Activated gamma-delta T cell treated with anti-CD3 and anti-CD28 coated beads, Interleukin-2, amount 50 U/mL, for 16 hours (primary cell): ENCODE results near the gene CARNS1.
A peak's percentile ranks its signal among the peaks of the same experiment; 100 is the strongest.
"Not testable (repeated sequence)": the region's sequence is repeated elsewhere in the genome, so short reads cannot be mapped to it uniquely, and the experiment has no call there.

ENCODE experiments used
- DNase-seq: peaks from one replicate; pipeline ENCODE4 v3.0.0-alpha.2; 2020; ENCODE audit warnings: low read depth

The CARNS1 gene

DNA sequence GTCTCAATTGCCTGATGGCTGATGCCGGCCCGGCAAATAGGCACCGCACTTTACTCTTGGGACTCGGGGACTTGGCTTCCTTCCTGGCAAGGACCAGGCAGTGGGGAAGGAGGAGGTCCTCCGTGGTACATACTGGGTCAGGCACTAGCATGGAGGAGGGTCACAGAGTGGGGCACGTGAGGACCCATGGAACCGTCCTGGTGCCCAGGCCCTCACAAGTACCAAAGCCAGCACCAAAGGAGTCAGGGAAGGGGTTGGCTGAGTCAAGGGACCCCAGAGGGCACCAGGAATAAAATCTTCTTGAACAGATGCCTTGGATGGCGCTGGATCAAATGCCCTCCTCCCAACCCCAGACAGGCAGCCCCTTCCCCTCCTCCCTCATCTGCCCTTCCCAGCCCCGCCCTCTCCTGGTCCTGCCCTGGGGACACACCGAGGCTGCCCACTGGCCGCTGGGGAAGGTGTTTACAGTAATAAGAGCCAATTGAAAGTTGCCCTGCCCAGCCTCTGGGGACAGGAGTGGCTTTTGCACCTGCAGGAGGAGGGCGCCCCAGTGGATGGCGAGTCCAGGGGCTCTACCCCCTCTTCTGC, 5.6 kb upstream of the CARNS1 start:
- no peak for DNase-seq

- no peak for DNase-seq
Observed at GRCh38 chr11:67410369-67410831, 5.1 kb upstream of the CARNS1 start.

DNA sequence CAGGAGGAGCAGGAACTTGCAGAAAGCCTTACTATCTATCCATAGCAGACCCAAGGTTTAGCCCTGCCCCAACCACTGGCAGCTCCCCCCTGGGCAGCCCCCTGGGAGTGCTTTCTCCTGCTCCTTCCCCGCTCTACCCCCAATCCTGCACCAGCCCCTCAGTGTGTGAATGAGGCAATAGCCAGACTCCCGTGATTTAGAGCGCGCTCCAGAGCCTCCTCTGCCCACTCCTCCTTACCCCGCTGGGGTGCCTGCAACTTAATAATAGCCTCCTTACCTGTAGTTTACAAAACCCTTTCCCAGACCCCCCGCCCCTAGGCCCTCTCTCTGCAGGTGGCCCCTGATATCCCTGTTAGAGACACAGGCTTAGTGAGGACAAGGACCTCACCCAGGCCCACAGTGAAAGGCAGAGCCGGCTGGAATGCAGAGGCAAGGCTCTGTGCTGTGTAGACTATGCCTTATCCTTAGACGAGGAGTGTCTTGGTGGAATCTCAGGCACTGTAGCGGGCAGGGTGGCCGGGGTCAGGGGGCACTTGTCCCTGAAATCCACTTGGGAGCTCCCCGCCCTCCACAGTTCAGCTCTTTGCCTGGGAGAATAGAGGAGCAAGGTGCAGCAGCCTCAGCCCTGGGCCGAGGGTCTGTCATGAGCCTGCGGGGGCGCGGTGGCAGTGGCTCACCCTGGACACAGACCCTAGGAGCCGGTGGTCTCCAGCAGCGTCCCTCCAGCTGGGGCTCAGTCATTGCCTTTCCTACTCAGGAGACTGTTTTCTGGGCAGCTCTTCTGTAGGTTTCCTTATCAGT, 4.3 kb upstream of the CARNS1 start:
- no peak for DNase-seq

DNA sequence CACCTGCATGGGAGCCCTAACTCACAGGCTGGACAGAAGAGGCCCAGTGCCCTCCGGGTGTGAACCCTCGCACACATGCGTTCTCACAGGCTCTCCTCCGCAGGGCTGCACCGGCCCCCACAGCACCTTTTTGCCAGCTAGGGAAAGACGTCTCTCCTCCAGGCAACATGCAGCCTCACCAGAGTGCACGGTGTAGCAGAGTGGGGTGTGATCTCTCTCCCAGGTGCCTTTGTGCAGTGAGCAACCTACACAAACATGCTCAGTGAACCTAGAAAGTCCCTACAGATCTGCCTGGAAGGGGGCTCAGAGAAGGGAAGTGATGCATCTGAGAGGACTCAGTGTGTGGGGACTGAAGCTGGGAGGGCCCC, 3.7 kb upstream of the CARNS1 start:
- DNase-seq: no peak

GRCh38 chr11:67412495-67413179, 2.8 kb upstream of the CARNS1 start:
- DNase-seq: no peak

DNA sequence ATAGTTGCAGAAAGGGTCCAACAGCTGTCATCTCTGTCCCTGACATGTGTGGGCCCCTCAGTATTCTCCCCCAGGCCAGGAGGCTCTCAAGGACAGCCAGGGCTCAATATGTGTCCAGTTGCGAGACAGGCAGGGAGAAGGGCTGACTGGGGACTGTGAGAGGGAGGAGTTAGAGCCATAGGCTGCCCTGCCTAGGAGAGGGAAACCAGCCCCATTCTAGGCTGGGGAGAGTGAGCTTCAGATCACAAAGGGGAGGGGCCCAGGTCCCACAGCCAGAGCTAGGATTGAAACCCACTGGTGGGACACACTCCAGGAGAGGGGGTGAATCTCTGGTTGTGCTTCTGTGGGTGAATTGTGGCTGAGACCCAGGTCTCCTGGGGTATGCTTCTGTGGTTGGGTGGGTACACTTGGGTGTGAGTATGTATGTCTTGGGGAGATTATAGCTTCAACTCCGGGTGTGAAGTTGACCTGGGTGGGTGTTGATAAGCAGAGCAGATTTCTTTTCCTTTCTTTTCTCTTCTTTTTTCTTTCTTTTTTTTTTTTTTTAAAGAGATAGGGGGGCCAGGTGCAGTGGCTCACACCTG, 2.1 kb upstream of the CARNS1 start:
- DNase-seq: no peak

DNA sequence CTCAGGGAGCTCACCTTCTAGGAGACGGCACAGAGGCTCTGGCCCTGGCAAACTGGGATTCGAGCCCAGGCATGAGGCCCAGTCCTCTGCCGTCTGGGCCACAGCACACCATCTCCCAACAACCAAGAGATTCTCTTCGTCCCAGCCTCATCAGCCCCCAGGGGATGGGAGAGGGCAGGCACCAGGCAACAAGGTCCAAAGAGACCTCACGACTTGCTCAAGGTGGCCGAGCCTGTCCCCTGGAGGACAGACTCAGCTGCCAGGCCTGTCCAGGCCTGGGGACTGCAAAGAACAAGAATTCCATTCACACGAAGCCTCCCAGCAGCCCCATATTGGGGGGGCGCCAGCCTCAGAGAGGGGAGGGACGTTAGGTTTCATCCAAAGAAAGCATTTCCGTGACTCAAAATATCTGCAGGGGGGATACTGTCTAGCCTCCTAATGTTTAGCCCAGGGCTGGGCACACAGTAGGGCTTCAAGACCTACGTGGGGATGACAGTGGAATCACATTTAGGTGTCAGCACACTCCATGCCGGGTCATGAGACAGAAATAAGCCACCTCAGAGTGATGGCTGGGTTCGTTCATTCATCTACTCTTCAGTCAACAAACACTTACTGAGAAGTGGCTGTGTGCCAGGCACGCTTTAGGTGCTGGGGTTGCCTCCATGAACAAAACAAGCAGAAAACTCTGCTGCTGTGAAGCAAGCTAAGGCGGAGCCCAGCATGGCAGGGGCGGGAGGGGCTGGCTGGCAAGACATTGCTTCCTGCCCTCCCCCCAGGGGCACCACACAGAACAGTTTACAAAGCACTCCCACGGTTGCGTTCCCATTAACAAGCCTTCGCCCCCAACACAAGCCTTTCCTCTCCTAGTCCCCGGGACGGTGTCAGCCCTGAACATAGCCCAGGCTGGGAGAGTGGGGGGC, 1.2 kb downstream of the CARNS1 start:
- DNase-seq: peak; percentile 57

GRCh38 chr11:67417425-67417824, 1.9 kb downstream of the CARNS1 start:
- no peak for DNase-seq

DNA sequence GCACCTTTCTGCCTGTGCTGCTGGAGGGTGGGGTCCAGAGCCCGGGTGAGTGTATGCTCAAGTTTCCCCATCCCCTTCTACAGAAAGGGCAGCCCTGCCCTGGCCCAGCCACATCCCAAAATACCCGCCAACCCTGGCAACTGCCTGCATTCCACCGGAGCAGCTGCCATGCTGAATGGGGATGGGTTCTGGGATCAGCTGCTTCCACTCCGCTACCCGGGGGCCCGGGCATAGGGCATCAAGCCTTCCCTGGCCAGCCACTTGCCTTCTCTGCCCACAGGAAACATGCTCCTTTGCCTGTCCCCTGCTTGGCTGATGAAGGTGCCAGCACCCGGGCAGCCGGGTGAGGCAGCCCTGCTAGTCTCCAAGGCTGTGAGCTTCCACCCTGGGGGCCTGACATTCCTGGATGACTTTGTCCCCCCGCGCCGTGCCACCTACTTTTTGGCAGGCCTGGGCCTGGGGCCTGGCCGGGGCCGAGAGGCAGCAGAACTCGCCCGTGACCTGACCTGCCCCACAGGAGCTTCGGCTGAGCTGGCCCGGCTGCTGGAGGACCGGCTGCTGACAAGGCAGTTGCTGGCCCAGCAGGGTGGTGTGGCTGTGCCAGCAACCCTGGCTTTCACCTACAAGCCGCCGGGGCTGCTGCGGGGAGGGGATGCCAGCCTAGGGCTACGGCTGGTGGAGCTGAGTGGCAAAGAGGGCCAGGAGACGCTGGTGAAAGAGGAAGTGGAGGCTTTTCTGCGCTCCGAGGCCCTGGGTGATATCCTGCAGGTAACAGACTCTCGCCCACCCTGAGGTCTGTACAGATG, 3.2 kb downstream of the CARNS1 start:
- DNase-seq: no peak

GRCh38 chr11:67419325-67420049, 4.0 kb downstream of the CARNS1 start:
- no peak for DNase-seq

- DNase-seq: no peak
Observed at GRCh38 chr11:67420147-67420645, 4.7 kb downstream of the CARNS1 start.

- peak; percentile 99 for DNase-seq
Observed at GRCh38 chr11:67420646-67421429, 5.4 kb downstream of the CARNS1 start.

GRCh38 chr11:67421430-67422031, 6.1 kb downstream of the CARNS1 start:
- no peak for DNase-seq

- DNase-seq: no peak
Observed at GRCh38 chr11:67422891-67423290, 7.4 kb downstream of the CARNS1 start.

DNA sequence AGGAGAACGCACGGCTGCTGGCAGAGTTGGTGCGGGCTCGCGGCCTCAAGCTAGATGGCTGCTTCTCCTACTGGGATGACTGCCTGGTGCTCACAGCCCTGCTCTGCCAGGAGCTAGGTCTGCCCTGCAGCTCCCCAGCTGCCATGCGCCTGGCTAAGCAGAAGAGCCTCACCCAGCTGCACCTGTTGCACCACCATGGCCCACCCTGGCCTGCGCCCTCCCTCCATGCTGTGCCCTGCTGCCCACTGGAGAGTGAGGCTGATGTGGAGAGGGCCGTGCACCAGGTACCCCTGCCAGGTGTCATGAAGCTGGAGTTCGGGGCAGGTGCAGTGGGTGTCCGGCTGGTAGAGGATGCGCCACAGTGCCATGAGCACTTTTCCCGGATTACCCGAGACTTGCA, 8.0 kb downstream of the CARNS1 start:
- no peak for DNase-seq

GRCh38 chr11:67423891-67424613, 8.6 kb downstream of the CARNS1 start:
- DNase-seq: no peak

DNA sequence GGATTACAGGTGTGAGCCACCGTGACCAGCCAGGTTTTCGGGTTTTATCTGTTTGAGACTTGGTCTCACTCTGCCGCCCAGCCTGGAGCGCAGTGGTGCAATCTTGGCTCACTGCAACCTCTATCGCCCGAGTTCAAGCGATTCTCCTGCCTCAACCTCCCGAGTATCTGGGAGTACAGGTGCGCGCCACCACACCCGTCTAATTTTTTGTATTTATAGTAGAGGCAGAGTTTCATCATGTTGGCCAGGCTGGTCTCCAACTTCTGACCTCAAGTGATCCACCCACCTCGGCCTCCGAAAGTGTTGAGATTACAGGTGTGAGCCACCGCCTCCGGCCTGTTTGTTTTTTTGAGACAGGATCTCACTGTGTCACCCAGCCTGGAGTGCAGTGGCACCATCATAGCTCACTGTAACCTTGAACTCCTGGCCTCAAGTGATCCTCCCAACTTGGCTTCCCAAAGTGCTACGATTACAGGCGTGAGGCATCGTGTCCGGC, 11.9 kb downstream of the CARNS1 start:
- DNase-seq: not testable (repeated sequence)
